HepG2 (cell line): ENCODE results near the gene KPNA3. TPM values are rescaled to one million over a fixed set of nuclear protein-coding genes. Genes with fewer than 3 reads are reported as not detected.

Experiments
- BRD4 ChIP-seq: sonication (generic); formaldehyde crosslinking; IDR thresholded peaks from 2 replicates; pipeline ENCODE4 v1.4.0; 2020; ENCODE audit warnings: missing genetic modification reagents
- DNMT3B ChIP-seq: conservative IDR thresholded peaks from 2 replicates; pipeline ENCODE4 v1.6.1; 2016; ENCODE audit warnings: missing biosample characterization, control low read depth
- HDAC1 ChIP-seq: sonication (generic); formaldehyde crosslinking; IDR thresholded peaks from 2 replicates; pipeline ENCODE4 v1.5.1; 2020; ENCODE audit warnings: mild to moderate bottlenecking, missing genetic modification reagents
- HNRNPLL ChIP-seq: fragments of 200-400 bp; formaldehyde crosslinking; IDR thresholded peaks from 2 replicates; pipeline ENCODE4 v1.6.1; 2017; ENCODE audit warnings: mild to moderate bottlenecking, low read depth, low read length; ENCODE audit not compliant: poor library complexity, severe bottlenecking
- ISL2 ChIP-seq: sonication (generic); formaldehyde crosslinking; IDR thresholded peaks from 2 replicates; pipeline ENCODE4 v1.5.0; 2020; ENCODE audit warnings: missing genetic modification reagents
- KDM3A ChIP-seq: IDR thresholded peaks from 2 replicates; pipeline ENCODE4 v1.6.1; 2018; ENCODE audit warnings: low read depth, missing compliant biosample characterization
- MATR3 ChIP-seq: sonication (generic); formaldehyde crosslinking; IDR thresholded peaks from 2 replicates; pipeline ENCODE4 v1.4.0; 2020; ENCODE audit warnings: missing genetic modification reagents
- MED1 ChIP-seq: sonication (generic); formaldehyde crosslinking; IDR thresholded peaks from 2 replicates; pipeline ENCODE4 v1.4.0; 2020; ENCODE audit warnings: missing genetic modification reagents
- MEF2D ChIP-seq: sonication (generic); formaldehyde crosslinking; IDR thresholded peaks from 2 replicates; pipeline ENCODE4 v1.5.1; 2020; ENCODE audit warnings: mild to moderate bottlenecking, missing genetic modification reagents
- MTF1 ChIP-seq: sonication (generic); formaldehyde crosslinking; IDR thresholded peaks from 2 replicates; pipeline ENCODE4 v1.5.0; 2020; ENCODE audit warnings: missing genetic modification reagents
- NONO ChIP-seq, 2 experiments: fragments of 450-650 bp in 1 of 2; sonication (generic) in 1 of 2; formaldehyde crosslinking in 1 of 2; IDR thresholded peaks in 1 of 2; conservative IDR thresholded peaks in 1 of 2; 2 replicates each; pipeline versions ENCODE4 v1.6.1 to v1.8.0; 2017 to 2022; ENCODE audit warnings: mild to moderate bottlenecking in 1 of 2, missing genetic modification reagents in 1 of 2, moderate library complexity in 1 of 2
- PAXIP1 ChIP-seq: sonication (generic); formaldehyde crosslinking; conservative IDR thresholded peaks from 2 replicates; pipeline ENCODE4 v1.4.0; 2020; ENCODE audit warnings: mild to moderate bottlenecking, missing genetic modification reagents, moderate library complexity
- SNRNP70 ChIP-seq: fragments of 200-400 bp; formaldehyde crosslinking; IDR thresholded peaks from 2 replicates; pipeline ENCODE4 v1.6.1; 2017; ENCODE audit warnings: mild to moderate bottlenecking, low read depth, low read length, moderate library complexity
- ZBTB10 ChIP-seq: sonication (generic); formaldehyde crosslinking; IDR thresholded peaks from 2 replicates; pipeline ENCODE4 v1.4.0; 2020; ENCODE audit warnings: missing genetic modification reagents, borderline replicate concordance
- ZNF18 ChIP-seq: sonication (generic); formaldehyde crosslinking; IDR thresholded peaks from 2 replicates; pipeline ENCODE4 v1.8.0; 2022; ENCODE audit warnings: mild to moderate bottlenecking, missing genetic modification reagents; ENCODE audit not compliant: insufficient replicate concordance
- ZNF232 ChIP-seq: sonication (generic); formaldehyde crosslinking; IDR thresholded peaks from 2 replicates; pipeline ENCODE4 v1.4.0; 2020; ENCODE audit warnings: missing genetic modification reagents, borderline replicate concordance
- ZNF547 ChIP-seq: sonication (generic); formaldehyde crosslinking; IDR thresholded peaks from 2 replicates; pipeline ENCODE4 v1.5.1; 2020; ENCODE audit warnings: mild to moderate bottlenecking, missing genetic modification reagents
- polyA plus RNA-seq, 8 experiments: library from polyadenylated mRNA; depleted of rRNA in 3 of 8; stranded (reverse) in 7 of 8; unstranded in 1 of 8; fragments of >200 nt; fragmentation: Illumina TruSeq in 4 of 8; extraction: Trizol in 4 of 8; gene quantifications; 2 replicates each; pipeline versions ENCODE4 v1.2.1 to v1.2.3, GENCODE V29; 2011 to 2016; ENCODE audit warnings: low read depth in 4 of 8, missing spikeins in 1 of 8, mixed read lengths in 1 of 8; ENCODE audit not compliant: insufficient read depth in 1 of 8
- total RNA-seq, 5 experiments: library from RNA; depleted of rRNA; stranded (reverse); fragments of >200 nt; fragmentation: Illumina TruSeq; extraction: Trizol; gene quantifications; 2 replicates each; pipeline ENCODE4 v1.2.3, GENCODE V29; 2016; ENCODE audit warnings: low read depth in 1 of 5
- TF ChIP-seq, protein P1 (sequence below): sonication (generic); formaldehyde crosslinking; IDR thresholded peaks from 2 replicates; pipeline ENCODE4 v1.5.0; 2020; ENCODE audit warnings: mild to moderate bottlenecking, low read depth, missing genetic modification reagents, borderline replicate concordance

Gene KPNA3
- total and polyA plus RNA-seq, 2 of the 13 experiments (the other 11 are each of a cell fraction or from before 2014, with no cell fraction given) = 13.0 to 28.9 TPM

- TF ChIP-seq ZBTB10 (peak; percentile 77; the same call in 1 of the 2 replicates), DNMT3B (CRISPR knock-in tag) (0 out of 2 replicates have a peak, but pooled peaks have one; percentile 67), NONO (IDR thresholded peaks at IDR 0.05) (no peak), NONO (CRISPR knock-in tag; conservative IDR thresholded peaks at IDR 0.05) (peak; percentile 79), MED1 (peak; percentile 74), MTF1 (CRISPR knock-in tag) (peak; percentile 48; the same call in 1 of the 2 replicates), ISL2 (no peak), ZNF547 (peak; percentile 83), KDM3A (CRISPR knock-in tag) (peak; percentile 61; the same call in 1 of the 2 replicates), PAXIP1 (no peak), ZNF18 (CRISPR knock-in tag) (no peak), BRD4 (CRISPR knock-in tag) (peak; percentile 58; the same call in 1 of the 2 replicates), MEF2D (CRISPR knock-in tag) (peak; percentile 58; the same call in 1 of the 2 replicates), ZNF232 (peak; percentile 96), SNRNP70 (no peak), MATR3 (no peak), HNRNPLL (peak; percentile 83), HDAC1 (peak; percentile 67)
- TF ChIP-seq, protein P1, sequence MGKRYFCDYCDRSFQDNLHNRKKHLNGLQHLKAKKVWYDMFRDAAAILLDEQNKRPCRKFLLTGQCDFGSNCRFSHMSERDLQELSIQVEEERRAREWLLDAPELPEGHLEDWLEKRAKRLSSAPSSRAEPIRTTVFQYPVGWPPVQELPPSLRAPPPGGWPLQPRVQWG (CRISPR knock-in tag) = no peak
Observed at GRCh38 chr13:49690995-49691784, 101.3 kb downstream of the KPNA3 start, which contains the start of gene EBPL (continued).
